Stomach smooth muscle (tissue), 2 donors: ENCODE results near the gene FHOD3.
A peak's percentile ranks its signal among the peaks of the same experiment; 100 is the strongest.
"Not testable (repeated sequence)": the region's sequence is repeated elsewhere in the genome, so short reads cannot be mapped to it uniquely, and the experiment has no call there.

Experiments
- H3K27ac ChIP-seq: one replicate; pipeline ENCODE4 v1.7.0; 2013; ENCODE audit warnings: mild to moderate bottlenecking, low read length, inconsistent platforms
- H3K27me3 ChIP-seq, 2 donors: one replicate each; pipeline ENCODE4 v1.7.0; 2013; ENCODE audit warnings: low read length in 2 of 2; ENCODE audit not compliant: insufficient read depth in 2 of 2, control insufficient read depth in 1 of 2
- H3K36me3 ChIP-seq, 2 donors: one replicate each; pipeline ENCODE4 v1.7.0; 2013; ENCODE audit warnings: low read length in 2 of 2; ENCODE audit not compliant: control insufficient read depth in 2 of 2, insufficient read depth in 2 of 2
- H3K4me1 ChIP-seq: one replicate; pipeline ENCODE4 v1.7.0; 2013; ENCODE audit warnings: low read length; ENCODE audit not compliant: control insufficient read depth, insufficient read depth
- H3K4me3 ChIP-seq, 2 donors: one replicate each; pipeline ENCODE4 v1.7.0; 2013; ENCODE audit warnings: low read length in 2 of 2
- H3K9ac ChIP-seq, 2 donors: one replicate each; pipeline ENCODE4 v1.7.0; 2013; ENCODE audit warnings: low read length in 2 of 2, mild to moderate bottlenecking in 1 of 2
- H3K9me3 ChIP-seq, 2 donors: one replicate each; pipeline ENCODE4 v1.7.0; 2013; ENCODE audit warnings: low read length in 2 of 2; ENCODE audit not compliant: control insufficient read depth in 2 of 2
- donor health status: healthy.
- donor health status: Pancreatic carcinoma.

The FHOD3 gene

GRCh38 chr18:36813824-36814223 lies 516.3 kb downstream of the FHOD3 start:
- Histone ChIP-seq H3K27ac (no peak overlapping the region), H3K4me3 (no peak overlapping the region), H3K27me3 (no peaks in the 10 kb centered on the region), H3K36me3 (peaks cover 9 to 11% of the 10 kb centered on the region in 2 donors), H3K4me1 (no peaks in the 10 kb centered on the region), H3K9me3 (no peaks in the 10 kb centered on the region), H3K9ac (no peak overlapping the region)

DNA sequence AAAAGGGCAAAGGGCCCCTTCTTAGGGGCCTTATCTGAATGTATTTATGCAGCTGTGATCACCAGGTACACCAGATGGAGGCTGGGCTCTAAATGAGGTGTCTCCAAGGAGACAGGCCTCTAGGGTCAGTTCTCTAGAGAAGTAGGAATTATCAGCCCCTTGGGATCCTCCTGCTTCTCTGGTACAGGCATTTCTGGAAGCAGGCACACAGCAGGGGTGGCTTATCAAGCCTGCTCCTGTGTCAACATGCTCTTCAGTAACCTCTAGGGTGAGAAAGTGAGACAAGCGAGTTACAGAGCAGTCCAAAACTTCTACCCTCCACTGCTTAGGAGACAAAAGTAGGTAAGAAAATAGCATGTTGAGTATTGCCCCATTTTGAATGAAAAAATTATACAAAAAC lies 517.5 kb downstream of the FHOD3 start:
- no peaks in the 10 kb centered on the region for H3K4me1 ChIP-seq
- no peak overlapping the region for H3K27ac ChIP-seq
- no peak overlapping the region for H3K4me3 ChIP-seq
- H3K27me3 ChIP-seq, result no peaks in the 10 kb centered on the region
- no peaks in the 10 kb centered on the region for H3K9me3 ChIP-seq
- peaks cover 10 to 11% of the 10 kb centered on the region in 2 donors for H3K36me3 ChIP-seq
- H3K9ac ChIP-seq, result no peak overlapping the region

DNA sequence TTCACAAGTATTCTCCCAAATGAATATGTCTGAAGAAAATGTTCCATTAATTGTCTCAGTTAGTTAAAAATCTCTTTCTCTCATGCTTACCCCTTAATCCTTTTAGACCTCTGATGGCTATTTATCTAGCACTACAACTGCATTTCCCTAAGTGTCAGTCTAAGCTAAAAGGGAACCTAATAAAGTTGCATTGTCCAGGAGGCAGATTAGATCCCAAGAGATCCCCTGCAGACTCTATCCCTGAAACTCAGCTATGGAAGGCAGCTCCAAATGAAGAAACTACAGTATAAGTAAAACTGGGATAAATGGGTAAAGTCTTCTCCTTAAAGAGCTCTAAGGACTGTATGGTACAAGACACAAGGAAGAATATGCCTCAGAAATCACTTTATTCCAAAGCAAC lies 518.6 kb downstream of the FHOD3 start:
- H3K27ac ChIP-seq, H3K27me3 ChIP-seq, H3K9ac ChIP-seq, H3K9me3 ChIP-seq, H3K4me1 ChIP-seq, H3K4me3 ChIP-seq: not testable (repeated sequence)
- H3K36me3 ChIP-seq, result peaks cover 10 to 11% of the 10 kb centered on the region in 2 donors

DNA sequence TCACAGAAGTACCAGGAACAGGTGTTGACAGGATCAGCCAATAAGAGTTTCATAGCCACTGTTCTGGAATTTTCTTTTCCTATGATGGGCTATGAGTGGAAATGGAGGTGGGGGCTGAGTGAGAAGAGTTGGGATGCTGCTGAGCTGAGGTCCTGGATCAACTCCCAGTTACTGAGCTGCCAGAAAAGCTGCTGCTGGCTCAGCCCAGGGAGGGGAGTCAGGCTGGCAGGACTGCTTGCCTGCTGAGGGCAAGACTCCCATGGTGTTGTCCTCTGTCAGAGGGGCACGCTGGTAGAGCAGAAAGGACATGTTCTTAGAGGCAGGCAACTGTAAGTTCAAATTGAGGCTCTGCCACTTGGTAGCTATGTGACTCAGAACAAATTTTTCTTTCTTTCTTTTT lies 519.5 kb downstream of the FHOD3 start:
- Histone ChIP-seq H3K4me3 (no peak overlapping the region), H3K36me3 (peaks cover 10 to 11% of the 10 kb centered on the region in 2 donors), H3K9ac (no peak overlapping the region), H3K9me3 (no peaks in the 10 kb centered on the region), H3K27me3 (no peaks in the 10 kb centered on the region), H3K4me1 (no peaks in the 10 kb centered on the region), H3K27ac (no peak overlapping the region)

DNA sequence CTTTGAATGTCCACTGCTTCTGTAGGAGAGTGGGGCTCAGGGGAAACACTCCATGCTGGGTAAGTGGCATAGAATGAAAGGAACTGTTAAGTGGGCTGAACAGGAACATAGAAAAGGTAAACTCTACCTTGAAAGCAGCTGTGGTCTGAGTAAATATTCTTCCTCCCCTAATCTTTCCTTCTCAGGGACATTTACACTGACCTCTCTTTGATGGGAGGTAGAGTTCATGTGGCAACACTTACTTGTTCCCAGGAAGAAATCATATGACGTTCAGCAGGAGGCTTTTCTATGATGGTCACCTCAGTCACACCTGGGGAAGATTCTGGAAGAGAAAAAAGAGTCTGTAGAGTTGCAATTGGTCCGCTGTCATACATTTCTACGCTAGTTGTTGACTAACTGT lies 521.1 kb downstream of the FHOD3 start:
- Histone ChIP-seq H3K36me3 (peaks cover 7 to 10% of the 10 kb centered on the region in 2 donors), H3K9me3 (no peaks in the 10 kb centered on the region), H3K4me1 (no peaks in the 10 kb centered on the region), H3K27ac (no peak overlapping the region), H3K4me3 (no peak overlapping the region), H3K9ac (no peak overlapping the region), H3K27me3 (no peaks in the 10 kb centered on the region)

- no peaks in the 10 kb centered on the region for H3K27me3 ChIP-seq
- no peak overlapping the region for H3K4me3 ChIP-seq
- H3K9ac ChIP-seq, result no peak overlapping the region
- H3K9me3 ChIP-seq, result no peaks in the 10 kb centered on the region
- H3K27ac ChIP-seq, result no peak overlapping the region
- no peaks in the 10 kb centered on the region for H3K4me1 ChIP-seq
- H3K36me3 ChIP-seq, result peaks cover 7 to 10% of the 10 kb centered on the region in 2 donors
Measured at GRCh38 chr18:36819621-36820020, 522.1 kb downstream of the FHOD3 start.

DNA sequence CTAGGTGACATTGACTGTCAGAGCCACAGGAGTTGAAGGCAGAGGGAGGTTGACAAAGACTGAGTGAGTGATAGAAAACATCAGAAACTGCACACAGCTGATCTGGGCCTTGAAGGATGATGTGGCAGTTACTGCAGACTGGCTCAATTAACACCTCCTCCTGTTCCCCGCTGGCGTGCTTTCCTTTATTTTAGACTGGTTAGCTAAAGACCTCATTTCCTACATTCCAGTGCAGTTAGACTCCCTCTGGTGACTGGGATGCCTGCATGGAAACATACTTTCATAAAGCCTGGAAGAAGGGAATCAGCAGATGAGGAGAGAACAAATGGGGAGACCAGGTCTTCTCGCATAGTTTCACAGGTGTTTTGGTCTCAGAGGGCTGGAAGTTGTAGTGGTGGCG lies 524.2 kb downstream of the FHOD3 start:
- H3K36me3 ChIP-seq, result peaks cover 7 to 10% of the 10 kb centered on the region in 2 donors
- H3K4me1 ChIP-seq, result no peaks in the 10 kb centered on the region
- no peak overlapping the region for H3K4me3 ChIP-seq
- H3K9me3 ChIP-seq, result no peaks in the 10 kb centered on the region
- H3K27me3 ChIP-seq, result no peaks in the 10 kb centered on the region
- H3K27ac ChIP-seq, result no peak overlapping the region
- H3K9ac ChIP-seq, result no peak overlapping the region

- no peaks in the 10 kb centered on the region for H3K27me3 ChIP-seq
- H3K36me3 ChIP-seq, result no peaks in the 10 kb centered on the region
- H3K4me3 ChIP-seq, result no peak overlapping the region
- no peaks in the 10 kb centered on the region for H3K4me1 ChIP-seq
- H3K27ac ChIP-seq, result no peak overlapping the region
- no peak overlapping the region for H3K9ac ChIP-seq
- no peaks in the 10 kb centered on the region for H3K9me3 ChIP-seq
Measured at GRCh38 chr18:36825526-36825925, 528.0 kb downstream of the FHOD3 start.

DNA sequence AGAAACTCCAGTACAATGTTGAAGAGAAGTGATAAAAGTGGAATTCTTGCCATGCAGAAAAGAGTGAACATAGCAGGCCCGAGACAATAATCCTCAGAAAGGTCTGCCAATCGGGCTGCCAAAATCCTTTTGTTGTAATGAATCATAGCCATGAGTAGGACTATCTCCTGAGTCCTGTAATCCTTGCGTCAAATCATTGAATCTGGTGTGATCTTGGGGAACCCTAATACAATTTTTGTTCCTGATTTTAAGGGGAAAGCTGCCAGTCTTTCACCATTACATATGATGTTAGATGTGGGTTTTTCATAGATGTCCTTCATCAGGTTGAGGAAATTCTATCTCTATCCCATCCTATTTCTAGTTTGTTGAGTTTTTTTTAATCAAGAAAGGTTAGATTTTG lies 529.0 kb downstream of the FHOD3 start:
- H3K4me1 ChIP-seq, result no peaks in the 10 kb centered on the region
- H3K27ac ChIP-seq, result no peak overlapping the region
- no peaks in the 10 kb centered on the region for H3K36me3 ChIP-seq
- no peak overlapping the region for H3K9ac ChIP-seq
- H3K9me3 ChIP-seq, result no peaks in the 10 kb centered on the region
- no peaks in the 10 kb centered on the region for H3K27me3 ChIP-seq
- no peak overlapping the region for H3K4me3 ChIP-seq

GRCh38 chr18:36828157-36828629 lies 530.7 kb downstream of the FHOD3 start:
- peak overlapping the region; percentile 78 to 81 for H3K9ac ChIP-seq
- peak overlapping the region; percentile 96 to 97 for H3K4me3 ChIP-seq
- H3K27me3 ChIP-seq, result no peaks in the 10 kb centered on the region
- no peaks in the 10 kb centered on the region for H3K36me3 ChIP-seq
- peak overlapping the region; percentile 53 for H3K27ac ChIP-seq
- H3K9me3 ChIP-seq, result no peaks in the 10 kb centered on the region
- no peaks in the 10 kb centered on the region for H3K4me1 ChIP-seq

DNA sequence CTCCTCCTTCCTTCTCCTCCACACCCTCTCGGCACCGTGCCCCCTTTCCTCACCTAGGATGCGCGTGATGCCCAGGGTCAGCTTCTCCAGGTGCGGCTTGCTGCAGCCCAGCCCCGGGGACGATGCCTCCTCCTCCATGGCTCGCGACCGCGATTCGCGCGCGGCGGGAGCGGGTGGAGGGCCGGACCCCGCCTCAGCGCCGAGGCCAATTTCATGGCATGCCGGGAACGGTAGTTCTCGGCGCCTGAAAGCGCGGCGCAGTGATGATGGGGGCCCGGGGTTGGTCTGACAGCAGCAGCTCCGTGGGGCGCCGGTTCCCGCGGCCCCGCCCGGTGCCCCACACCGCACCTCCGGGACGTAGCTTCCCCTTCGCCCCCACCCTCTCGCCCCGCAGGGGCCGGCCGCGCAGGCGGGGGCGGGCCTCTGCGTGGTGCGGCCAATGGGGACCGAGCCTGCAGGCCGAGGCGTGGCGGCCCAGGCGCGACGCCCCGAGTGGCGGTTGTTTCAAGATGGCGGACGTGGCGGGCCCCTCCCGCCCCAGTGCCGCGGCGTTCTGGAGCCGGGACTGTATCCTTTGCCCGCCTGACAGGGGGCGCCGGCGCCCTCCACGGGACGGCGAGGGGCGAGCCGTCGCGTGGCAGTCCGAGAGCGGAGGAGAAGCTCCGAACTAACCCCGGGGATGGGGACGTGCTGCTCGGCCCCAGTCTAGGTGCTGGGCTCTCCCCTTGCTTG lies 531.3 kb downstream of the FHOD3 start, which contains the start of the genes KIAA1328 and TPGS2:
KIAA1328 (plus strand) TSS at position 498 of the 732 bp plus-strand sequence; CDS start at position 510, 12 bp downstream.
TPGS2 (minus strand) TSS at position 373 of the 732 bp plus-strand sequence; CDS start at position 138, 235 bp downstream.
- no peaks in the 10 kb centered on the region for H3K4me1 ChIP-seq
- peak within 1 kb of the TSS; percentile 96 to 97 for H3K4me3 ChIP-seq
- no peaks in the 10 kb centered on the region for H3K9me3 ChIP-seq
- H3K27ac ChIP-seq, result peak within 1 kb of the TSS; percentile 53
- peak within 1 kb of the TSS; percentile 81 to 86 for H3K9ac ChIP-seq
- H3K36me3 ChIP-seq, result no peaks in the 10 kb centered on the region
- H3K27me3 ChIP-seq, result no peaks in the 10 kb centered on the region
